GM12892 (cell line): Measurements from ENCODE around the gene CATSPER1.
A peak's percentile ranks its signal among the peaks of the same experiment; 100 is the strongest.

Experiments
- DNase-seq: peaks from one replicate; pipeline ENCODE4 v3.0.0; 2011; ENCODE audit not compliant: insufficient read length
- FAIRE-seq: peaks from 2 replicates; lab custom pipeline; 2011; peaks lifted over from hg19 to GRCh38; lab: Jason Lieb, UNC
- POLR2A ChIP-seq: IDR thresholded peaks from 2 replicates; pipeline ENCODE4 v1.6.1; 2011; ENCODE audit warnings: low read depth, low read length, control low read depth
- POLR2AphosphoS5 ChIP-seq: IDR thresholded peaks from 2 replicates; pipeline ENCODE4 v1.6.1; 2011; ENCODE audit warnings: low read depth, low read length, control low read depth
- TAF1 ChIP-seq: IDR thresholded peaks from 2 replicates; pipeline ENCODE4 v1.6.1; 2011; ENCODE audit warnings: low read depth, mild to moderate bottlenecking, control low read depth, low read length, borderline replicate concordance

CATSPER1 gene

GRCh38 chr11:65981101-65981740, 45.1 kb downstream of the CATSPER1 start:
- DNase-seq (no peak), FAIRE-seq (peak; percentile 27)
- TF ChIP-seq POLR2A, result no peak
- TF ChIP-seq POLR2AphosphoS5, result peak; percentile 30; the same call in 1 of the 2 replicates

- TF ChIP-seq POLR2A, result no peak
- TF ChIP-seq TAF1, result no peak
- no peak; the same call in 1 of the 2 replicates for TF ChIP-seq POLR2AphosphoS5
- DNase-seq (no peak), FAIRE-seq (no peak)
These were observed 47.0 kb downstream of the CATSPER1 start for GRCh38 chr11:65979261-65979759.

GRCh38 chr11:65978391-65979238, 47.7 kb downstream of the CATSPER1 start:
- no peak for FAIRE-seq
- no peak for DNase-seq
- TF ChIP-seq TAF1 (no peak), POLR2AphosphoS5 (no peak), POLR2A (no peak)

GRCh38 chr11:65977621-65978390, 48.5 kb downstream of the CATSPER1 start:
- FAIRE-seq, result no peak
- TF ChIP-seq TAF1, result no peak
- TF ChIP-seq POLR2A, result peak; percentile 15; the same call in 1 of the 2 replicates
- TF ChIP-seq POLR2AphosphoS5, result 0 out of 2 replicates have a peak, but pooled peaks have one; percentile 4

GRCh38 chr11:65976216-65977176, 49.8 kb downstream of the CATSPER1 start:
- DNase-seq (no peak), FAIRE-seq (no peak)
- no peak for TF ChIP-seq TAF1
- TF ChIP-seq POLR2AphosphoS5, result no peak; the same call in none of the 2 replicates
- TF ChIP-seq POLR2A, result peak; percentile 11; the same call in 1 of the 2 replicates

More at GRCh38 chr11:65977621-65978390, 48.5 kb downstream of the CATSPER1 start:
- no peak for DNase-seq

- TF ChIP-seq POLR2AphosphoS5, result peak; percentile 17; the same call in 1 of the 2 replicates
- TF ChIP-seq POLR2A, result no peak
- FAIRE-seq, result no peak
These were observed 50.5 kb downstream of the CATSPER1 start for GRCh38 chr11:65975771-65976170.

GRCh38 chr11:65973439-65974110, 52.7 kb downstream of the CATSPER1 start:
- no peak for FAIRE-seq
- TF ChIP-seq POLR2AphosphoS5 (no peak; the same call in 1 of the 2 replicates), POLR2A (no peak), TAF1 (no peak)
- DNase-seq, result no peak

More at GRCh38 chr11:65975771-65976170, 50.5 kb downstream of the CATSPER1 start:
- DNase-seq, result no peak

- FAIRE-seq (no peak), DNase-seq (no peak)
- TF ChIP-seq POLR2AphosphoS5 (no peak), TAF1 (no peak), POLR2A (no peak)
These were observed 54.2 kb downstream of the CATSPER1 start for GRCh38 chr11:65972116-65972515.

GRCh38 chr11:65968600-65969482, 57.4 kb downstream of the CATSPER1 start:
- TF ChIP-seq POLR2AphosphoS5 (no peak), TAF1 (no peak), POLR2A (no peak)
- FAIRE-seq (peak; percentile 40), DNase-seq (no peak)
